HFF-Myc (cell line): ENCODE measurements around the gene OR10H1.
"Not testable (repeated sequence)": the region's sequence is repeated elsewhere in the genome, so short reads cannot be mapped to it uniquely, and the experiment has no call there.

Source experiments
- DNase-seq: peaks from one replicate; pipeline ENCODE4 v3.0.0-alpha.2; 2011; ENCODE audit warnings: low read depth; ENCODE audit errors: extremely low read depth
- H3K4me3 ChIP-seq: replicated peaks from 2 replicates; pipeline ENCODE4 v1.5.1; 2011; ENCODE audit warnings: low read depth, mild to moderate bottlenecking, control low read depth, low read length
- CTCF ChIP-seq: IDR thresholded peaks from 2 replicates; pipeline ENCODE4 v1.5.1; 2012; ENCODE audit warnings: mild to moderate bottlenecking, low read depth, low read length, control low read depth; ENCODE audit errors: missing control alignments

The OR10H1 gene

DNA sequence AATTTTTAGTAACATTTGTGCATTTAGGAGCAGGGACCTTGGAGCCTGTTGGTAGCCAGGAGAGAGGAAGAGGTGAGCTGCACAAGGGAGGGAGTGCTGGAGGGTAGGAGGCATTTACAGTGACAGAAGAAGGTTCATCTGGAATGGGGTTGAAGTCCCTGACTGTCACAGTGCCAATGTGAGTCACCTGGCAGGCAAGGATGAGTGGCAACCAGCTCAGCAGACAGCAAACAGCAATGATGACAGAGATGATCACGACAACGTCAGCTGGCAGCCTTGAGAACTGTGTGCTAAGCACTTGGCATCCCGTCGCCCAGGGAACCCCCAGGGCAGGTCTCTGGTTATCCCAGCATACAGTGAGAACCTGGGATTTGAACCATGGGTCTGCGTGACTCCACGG, 25.4 kb downstream of the OR10H1 start:
- TF ChIP-seq CTCF: no peak
- H3K4me3 ChIP-seq: no peak overlapping the region
- no peak for DNase-seq

DNA sequence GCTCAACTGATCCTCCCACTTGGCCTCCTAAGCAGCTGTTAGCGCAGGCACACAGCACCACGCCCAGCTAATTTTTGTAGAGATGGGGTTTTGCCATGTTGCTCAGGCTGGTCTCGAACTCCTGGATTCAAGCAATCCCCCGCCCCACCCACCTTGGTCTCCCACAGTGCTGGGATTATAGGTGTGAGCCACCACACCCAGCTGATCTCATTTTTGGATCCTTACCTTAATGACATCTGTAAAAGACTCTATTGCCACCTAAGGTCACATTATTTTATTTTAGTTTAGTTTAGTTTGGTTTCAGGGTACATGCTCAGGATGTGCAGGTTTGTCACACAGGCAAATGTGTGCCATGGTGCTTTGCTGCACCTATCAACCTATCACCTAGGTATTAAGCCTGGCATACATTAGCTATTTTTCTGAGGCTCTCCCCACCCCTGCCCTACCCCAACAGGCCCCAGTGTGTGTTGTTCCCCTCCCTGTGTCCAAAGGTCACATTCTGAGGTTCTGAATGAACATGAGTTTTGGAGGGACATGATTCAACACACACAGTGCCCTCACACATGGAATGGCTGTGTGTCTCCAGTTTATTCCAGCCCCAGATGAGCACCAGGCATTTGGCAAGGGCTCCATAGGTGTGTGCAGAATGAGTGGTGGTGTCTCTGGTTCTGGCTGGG, 26.7 kb downstream of the OR10H1 start:
- no peak overlapping the region for H3K4me3 ChIP-seq
- TF ChIP-seq CTCF: no peak
- no peak for DNase-seq

DNA sequence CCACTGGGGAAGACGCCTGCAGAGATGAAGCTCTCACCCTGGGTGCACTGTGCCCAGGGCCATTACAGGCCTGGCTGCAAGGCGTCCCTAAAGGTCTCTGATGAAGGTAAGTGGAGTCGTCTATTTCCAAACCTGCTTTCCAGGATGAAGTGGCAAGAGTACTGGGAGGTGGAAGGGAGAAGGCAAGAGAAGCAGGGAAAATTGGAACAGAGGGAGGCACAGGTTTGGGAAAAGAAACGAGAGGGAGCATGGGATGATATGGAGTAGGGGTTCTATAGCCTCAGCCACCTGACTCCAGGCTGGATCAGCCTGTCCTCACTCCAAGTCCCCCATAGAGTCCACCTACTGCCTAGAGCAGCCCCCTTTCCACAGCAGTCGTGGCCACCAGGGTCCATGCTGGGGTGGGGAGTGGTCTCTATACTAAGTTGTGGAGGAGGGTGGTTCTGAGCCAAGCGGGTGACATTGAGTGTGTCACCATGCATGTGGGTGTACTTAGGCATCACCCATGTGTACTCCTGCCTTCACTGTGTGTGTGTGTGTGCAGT, 27.8 kb downstream of the OR10H1 start, which contains the start of gene OR10H5:
TSS of gene OR10H5 (plus strand) at position 51 of the 545 bp plus-strand sequence. CDS start 6,388 bp downstream, outside the sequence.
- TF ChIP-seq CTCF: no peak
- no peak for DNase-seq
- no peak within 1 kb of the TSS for H3K4me3 ChIP-seq

GRCh38 chr19:15782896-15783295, 32.6 kb downstream of the OR10H1 start:
- DNase-seq: not testable (repeated sequence)

DNA sequence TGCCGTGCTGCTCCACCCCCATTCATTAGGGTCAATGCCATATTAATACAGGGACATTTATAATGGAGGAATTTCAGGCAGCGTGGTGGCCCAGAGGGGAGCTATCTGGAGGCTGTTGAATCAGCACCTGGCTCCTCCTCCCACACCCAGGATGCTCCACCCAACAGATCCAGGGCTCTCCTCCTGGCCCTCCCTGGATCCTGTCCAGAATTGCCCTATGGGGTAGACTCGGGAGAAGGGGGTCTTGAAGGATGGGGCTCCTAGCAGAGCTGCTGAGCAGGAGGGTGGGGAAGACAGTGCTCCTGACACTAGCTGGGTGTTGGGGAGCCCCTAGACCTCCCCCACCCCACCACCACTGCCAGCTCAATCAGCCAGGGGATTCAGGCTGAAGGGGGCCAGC, 33.3 kb downstream of the OR10H1 start:
- no peak for DNase-seq

More at GRCh38 chr19:15782896-15783295, 32.6 kb downstream of the OR10H1 start:
- H3K4me3 ChIP-seq: not testable (repeated sequence)

DNA sequence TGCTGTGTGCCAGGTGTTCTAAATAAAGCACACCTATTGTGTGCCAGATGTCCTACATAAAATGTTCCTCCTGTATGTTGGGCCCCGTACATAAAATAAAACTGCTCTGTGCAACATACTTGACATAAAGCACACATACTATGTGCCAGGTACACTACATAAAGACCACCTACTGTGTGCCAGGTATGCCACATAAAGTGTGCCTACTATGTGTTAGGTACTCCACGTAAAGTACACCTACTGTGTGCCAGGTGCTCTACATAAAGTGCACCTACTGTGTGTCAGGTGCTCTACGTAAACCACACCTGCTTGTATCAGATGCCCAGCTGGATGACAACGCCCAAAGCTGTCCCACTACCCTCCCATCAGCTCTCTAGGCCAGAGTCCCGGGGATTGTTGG, 33.8 kb downstream of the OR10H1 start:
- H3K4me3 ChIP-seq: no peak overlapping the region
- DNase-seq: no peak
- TF ChIP-seq CTCF: no peak

More for the DNA sequence above, 33.3 kb downstream of the OR10H1 start:
- TF ChIP-seq CTCF: no peak
- H3K4me3 ChIP-seq: no peak overlapping the region

DNA sequence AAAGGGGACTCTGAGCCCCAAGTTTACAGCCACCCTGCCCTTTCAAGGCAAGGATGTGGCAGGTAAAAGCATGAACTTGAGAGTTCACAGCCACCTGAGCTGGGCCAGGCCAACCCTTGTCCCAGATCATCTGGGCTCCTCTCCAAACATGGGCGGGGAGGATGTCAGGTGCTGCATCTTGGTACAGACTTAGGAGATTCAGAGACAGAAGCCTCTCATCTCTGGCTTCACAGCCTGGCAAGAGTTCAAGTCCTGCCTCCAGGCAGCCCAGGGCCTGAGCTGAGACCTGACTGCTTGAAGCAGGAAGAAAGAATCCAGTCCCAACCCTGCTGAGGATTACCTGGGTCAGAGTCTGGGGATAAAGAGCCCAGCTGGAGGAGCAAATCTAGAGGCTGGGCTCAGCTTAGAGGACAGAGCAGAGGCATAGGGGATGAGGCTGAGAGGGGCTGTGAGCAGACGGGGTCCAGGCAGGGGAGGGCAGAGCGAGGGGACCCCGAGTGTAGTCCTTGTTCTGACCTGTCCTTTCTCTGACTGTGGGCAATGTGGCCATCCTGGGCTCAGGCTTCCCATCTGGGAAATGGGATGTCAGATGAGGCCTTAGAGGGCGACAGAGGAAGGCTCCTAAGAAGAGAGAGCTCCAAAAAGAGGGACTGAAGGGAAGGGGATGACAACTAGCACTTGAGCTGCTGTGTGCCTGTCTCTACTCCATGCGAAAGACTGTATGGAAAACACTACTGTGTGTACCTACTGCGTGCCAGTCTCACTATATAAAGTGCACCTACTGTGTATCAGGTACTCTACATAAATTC, 34.6 kb downstream of the OR10H1 start:
- no peak for DNase-seq
- no peak for TF ChIP-seq CTCF

More for the DNA sequence above, 34.6 kb downstream of the OR10H1 start:
- no peak overlapping the region for H3K4me3 ChIP-seq
